Epithelial cell of proximal tubule (primary cell): Measurements from ENCODE around the gene PXYLP1. TPM values are rescaled to one million over a fixed set of nuclear protein-coding genes. Genes with fewer than 3 reads are reported as not detected.

Source experiments
- DNase-seq: peaks from one replicate; pipeline ENCODE4 v3.0.0-alpha.2; 2011; ENCODE audit warnings: low read depth
- H3K4me3 ChIP-seq: 2 replicates; pipeline ENCODE4 v1.5.1; 2011; ENCODE audit warnings: low read depth, mild to moderate bottlenecking, low read length
- total RNA-seq: library from RNA; depleted of rRNA; stranded (reverse); fragments of >200 nt; gene quantifications from 2 replicates; pipeline ENCODE4 v1.2.3, GENCODE V29; 2015
- TF ChIP-seq, protein P1 (sequence below): conservative IDR thresholded peaks from 2 replicates; pipeline ENCODE4 v1.5.1; 2012; ENCODE audit warnings: low read depth, mild to moderate bottlenecking, low read length

The PXYLP1 gene
- total RNA-seq, 1 donor from 2014 or later = 12.4 TPM

DNA sequence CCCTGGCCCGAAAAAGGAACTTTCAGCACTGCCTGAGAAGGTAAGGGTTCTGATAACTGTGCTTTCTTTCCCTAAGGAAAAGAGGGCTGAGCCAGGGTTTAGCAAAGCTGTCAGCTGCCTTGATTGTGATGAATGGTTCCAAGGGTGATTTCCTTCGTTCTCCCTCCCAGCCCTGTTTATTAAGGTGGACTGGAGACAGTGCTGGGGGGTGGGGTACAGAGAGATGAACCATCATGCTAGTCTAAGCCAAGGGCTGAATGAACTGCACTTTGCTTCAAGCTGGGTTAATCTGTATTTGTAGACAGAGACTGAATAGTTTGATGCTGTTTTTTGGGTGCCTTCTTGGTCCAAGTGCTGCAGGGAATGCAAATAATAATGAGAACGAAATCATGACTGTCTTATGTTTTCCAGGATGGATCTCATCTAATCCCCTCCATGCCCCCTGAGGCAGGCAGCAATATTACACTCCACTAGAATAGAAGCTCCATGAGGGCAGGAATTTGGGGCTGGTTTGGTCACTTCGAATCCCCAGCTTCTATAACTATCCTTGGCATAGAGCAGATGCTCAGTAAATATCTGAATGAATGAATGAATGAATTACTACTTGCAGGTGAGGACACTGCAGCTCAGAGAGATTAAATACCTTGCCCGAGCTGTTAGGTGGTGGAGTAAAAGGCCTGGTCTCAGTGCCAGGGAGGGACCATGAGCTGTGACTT is 10.9 kb downstream of the PXYLP1 start:
- TF ChIP-seq, protein P1, sequence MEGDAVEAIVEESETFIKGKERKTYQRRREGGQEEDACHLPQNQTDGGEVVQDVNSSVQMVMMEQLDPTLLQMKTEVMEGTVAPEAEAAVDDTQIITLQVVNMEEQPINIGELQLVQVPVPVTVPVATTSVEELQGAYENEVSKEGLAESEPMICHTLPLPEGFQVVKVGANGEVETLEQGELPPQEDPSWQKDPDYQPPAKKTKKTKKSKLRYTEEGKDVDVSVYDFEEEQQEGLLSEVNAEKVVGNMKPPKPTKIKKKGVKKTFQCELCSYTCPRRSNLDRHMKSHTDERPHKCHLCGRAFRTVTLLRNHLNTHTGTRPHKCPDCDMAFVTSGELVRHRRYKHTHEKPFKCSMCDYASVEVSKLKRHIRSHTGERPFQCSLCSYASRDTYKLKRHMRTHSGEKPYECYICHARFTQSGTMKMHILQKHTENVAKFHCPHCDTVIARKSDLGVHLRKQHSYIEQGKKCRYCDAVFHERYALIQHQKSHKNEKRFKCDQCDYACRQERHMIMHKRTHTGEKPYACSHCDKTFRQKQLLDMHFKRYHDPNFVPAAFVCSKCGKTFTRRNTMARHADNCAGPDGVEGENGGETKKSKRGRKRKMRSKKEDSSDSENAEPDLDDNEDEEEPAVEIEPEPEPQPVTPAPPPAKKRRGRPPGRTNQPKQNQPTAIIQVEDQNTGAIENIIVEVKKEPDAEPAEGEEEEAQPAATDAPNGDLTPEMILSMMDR = no peak
- no peak overlapping the region for H3K4me3 ChIP-seq
- DNase-seq = no peak

DNA sequence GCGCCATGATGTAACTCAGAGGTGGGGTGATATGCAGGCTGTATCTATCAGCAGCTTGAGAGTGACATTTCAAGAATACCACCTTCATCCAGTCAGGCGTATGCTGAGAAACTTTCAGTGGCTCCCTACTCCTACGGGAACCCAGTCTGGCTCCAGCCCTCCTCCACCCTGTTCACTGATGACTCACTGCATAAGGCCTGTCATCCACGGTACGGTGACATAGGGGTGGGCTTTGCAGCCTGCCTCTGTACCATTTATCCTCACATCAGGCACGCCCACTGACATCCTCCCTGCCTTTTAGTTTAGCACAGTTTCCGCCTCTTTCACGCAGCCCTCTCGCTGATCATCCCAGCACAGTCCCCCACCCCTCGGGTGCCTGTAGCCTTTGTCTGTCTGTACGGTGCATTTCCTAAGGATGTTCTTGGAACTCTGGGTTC is 11.7 kb downstream of the PXYLP1 start:
- no peak for DNase-seq
- TF ChIP-seq, protein P1 = no peak
- H3K4me3 ChIP-seq = no peak overlapping the region

DNA sequence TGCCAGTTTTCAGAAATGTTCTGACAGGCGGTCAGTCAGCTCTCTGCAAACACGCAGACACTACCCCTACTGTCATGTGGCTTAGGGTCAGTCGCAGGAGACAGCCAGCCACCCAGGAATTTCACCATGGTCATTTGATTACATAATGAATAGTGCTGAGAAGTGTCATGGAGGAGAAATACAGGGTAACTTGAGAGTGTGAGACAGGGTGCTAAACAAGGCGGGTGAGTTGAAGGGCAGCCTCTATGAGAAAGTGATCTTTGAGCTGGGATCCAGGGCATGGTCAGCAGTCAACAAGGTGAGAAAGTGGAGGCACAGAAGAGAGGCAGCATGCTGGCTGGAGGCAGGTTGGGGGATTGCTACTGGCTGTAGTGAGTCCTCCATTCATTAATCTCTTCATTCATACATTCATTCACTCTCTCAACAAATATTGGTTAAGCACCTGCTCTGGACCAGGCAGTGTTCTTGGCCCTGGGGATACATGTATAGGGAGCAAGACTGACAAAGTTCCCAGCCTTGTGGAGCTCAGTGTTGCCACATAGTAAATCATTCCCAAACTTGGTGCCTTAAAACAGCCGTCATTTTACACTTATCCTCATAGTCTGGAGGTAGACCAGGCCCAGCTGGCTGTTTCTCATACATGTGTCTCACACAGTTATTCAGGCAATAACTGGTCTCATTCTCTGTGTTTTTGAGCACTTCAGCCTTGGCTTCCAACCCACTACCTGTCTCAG is 14.8 kb downstream of the PXYLP1 start:
- TF ChIP-seq, protein P1 = no peak

DNA sequence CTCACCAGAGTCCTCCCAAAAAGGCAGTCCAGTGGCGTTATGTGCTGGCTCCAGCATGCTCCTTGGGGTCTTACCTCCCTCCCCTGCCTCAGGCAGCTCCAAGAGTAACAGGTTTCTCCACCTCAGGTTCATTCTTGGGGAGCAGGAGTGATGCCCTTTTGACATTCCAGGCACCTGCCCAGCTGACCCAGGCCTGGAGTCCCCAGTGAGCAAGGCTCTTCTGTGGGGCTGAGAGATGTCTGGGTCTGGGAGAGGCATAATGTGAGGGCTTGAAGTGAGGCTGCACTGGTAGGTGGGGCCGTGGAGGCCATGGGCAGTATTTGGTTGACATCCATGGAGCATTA is 15.3 kb downstream of the PXYLP1 start:
- TF ChIP-seq, protein P1 = no peak
- no peak overlapping the region for H3K4me3 ChIP-seq
- no peak for DNase-seq

More for the DNA sequence above, 14.8 kb downstream of the PXYLP1 start:
- no peak overlapping the region for H3K4me3 ChIP-seq
- no peak for DNase-seq

DNA sequence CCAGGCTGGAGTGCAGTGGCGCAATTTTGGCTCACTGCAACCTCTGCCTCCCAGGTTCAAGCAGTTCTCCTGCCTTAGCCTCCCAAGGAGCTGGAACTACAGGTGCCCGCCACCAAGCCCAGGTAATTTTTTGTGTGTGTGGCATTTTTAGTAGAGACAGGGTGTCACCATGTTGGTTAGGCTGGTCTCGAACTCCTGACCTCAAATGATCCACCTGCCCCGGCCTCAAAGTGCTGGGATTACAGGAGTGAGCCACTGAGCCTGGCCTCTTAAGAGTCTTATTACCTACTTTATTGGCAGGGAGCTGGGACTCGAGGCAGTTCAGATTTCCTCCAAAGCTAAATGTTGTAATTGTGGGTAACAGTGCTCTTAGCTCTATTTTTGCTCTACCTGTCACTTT is 16.4 kb downstream of the PXYLP1 start:
- TF ChIP-seq, protein P1 = no peak
- no peak for DNase-seq
- no peak overlapping the region for H3K4me3 ChIP-seq

DNA sequence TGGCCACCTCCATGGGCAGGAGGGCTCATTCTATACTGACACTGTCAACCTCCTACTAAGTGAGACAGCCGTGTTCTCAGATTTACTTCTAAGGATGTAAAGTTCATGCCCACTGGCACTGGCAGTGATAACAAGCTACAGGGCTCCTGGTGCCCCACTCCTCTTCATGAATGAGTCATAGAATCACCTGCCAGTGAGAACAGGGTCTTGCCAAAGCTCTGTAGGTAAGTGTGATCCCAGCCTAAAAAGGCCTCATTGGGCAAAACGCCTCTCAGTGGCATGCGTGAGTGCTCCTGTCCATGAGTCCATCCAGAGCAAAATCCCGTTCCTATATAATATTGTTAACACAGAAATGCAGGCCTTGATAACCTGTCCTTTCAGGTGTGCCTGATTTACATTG is 17.4 kb downstream of the PXYLP1 start:
- DNase-seq = no peak
- TF ChIP-seq, protein P1 = no peak
- H3K4me3 ChIP-seq = no peak overlapping the region
